Measurements from ENCODE around the gene MPP7.

MPP7 gene

GRCh38 chr10:28304032-28304571, 1.2 kb upstream of the MPP7 start:
- DNase-seq, result no peak

- no peak for DNase-seq
Observed at GRCh38 chr10:28302012-28302637, 739 bp downstream of the MPP7 start.

GRCh38 chr10:28300027-28300426, 2.8 kb downstream of the MPP7 start:
- DNase-seq, result no peak

- DNase-seq, result no peak
Observed at GRCh38 chr10:28298951-28299350, 3.9 kb downstream of the MPP7 start.

- DNase-seq, result no peak
Observed at GRCh38 chr10:28296023-28296422, 6.8 kb downstream of the MPP7 start.

- DNase-seq, result no peak
Observed at GRCh38 chr10:28295336-28295735, 7.5 kb downstream of the MPP7 start.

- no peak for DNase-seq
Observed at GRCh38 chr10:28294809-28295208, 8.1 kb downstream of the MPP7 start.

GRCh38 chr10:28294169-28294532, 8.7 kb downstream of the MPP7 start:
- no peak for DNase-seq

GRCh38 chr10:28293236-28294168, 9.4 kb downstream of the MPP7 start:
- peak; percentile 6 for DNase-seq

GRCh38 chr10:28291881-28292297, 11.0 kb downstream of the MPP7 start:
- peak; percentile 79 for DNase-seq

- DNase-seq, result no peak
Observed at GRCh38 chr10:28285816-28286215, 17.0 kb downstream of the MPP7 start.

- no peak for DNase-seq
Observed at GRCh38 chr10:28284126-28284525, 18.7 kb downstream of the MPP7 start.

GRCh38 chr10:28283251-28283650, 19.6 kb downstream of the MPP7 start:
- no peak for DNase-seq

GRCh38 chr10:28282336-28282735, 20.5 kb downstream of the MPP7 start:
- DNase-seq, result no peak

GRCh38 chr10:28281726-28282315, 21.0 kb downstream of the MPP7 start:
- DNase-seq, result no peak

- DNase-seq, result peak; percentile 46
Observed at GRCh38 chr10:28280652-28281051, 22.2 kb downstream of the MPP7 start.

- no peak for DNase-seq
Observed at GRCh38 chr10:28279878-28280277, 23.0 kb downstream of the MPP7 start.

- DNase-seq, result no peak
Observed at GRCh38 chr10:28278842-28279241, 24.0 kb downstream of the MPP7 start.

- DNase-seq, result no peak
Observed at GRCh38 chr10:28276384-28276783, 26.5 kb downstream of the MPP7 start.

GRCh38 chr10:28274475-28274874, 28.4 kb downstream of the MPP7 start:
- DNase-seq, result no peak

GRCh38 chr10:28273343-28273742, 29.5 kb downstream of the MPP7 start:
- DNase-seq, result no peak

GRCh38 chr10:28269842-28270456, 32.9 kb downstream of the MPP7 start:
- no peak for DNase-seq
